ENCODE data around the gene IL1RL2.

DNA sequence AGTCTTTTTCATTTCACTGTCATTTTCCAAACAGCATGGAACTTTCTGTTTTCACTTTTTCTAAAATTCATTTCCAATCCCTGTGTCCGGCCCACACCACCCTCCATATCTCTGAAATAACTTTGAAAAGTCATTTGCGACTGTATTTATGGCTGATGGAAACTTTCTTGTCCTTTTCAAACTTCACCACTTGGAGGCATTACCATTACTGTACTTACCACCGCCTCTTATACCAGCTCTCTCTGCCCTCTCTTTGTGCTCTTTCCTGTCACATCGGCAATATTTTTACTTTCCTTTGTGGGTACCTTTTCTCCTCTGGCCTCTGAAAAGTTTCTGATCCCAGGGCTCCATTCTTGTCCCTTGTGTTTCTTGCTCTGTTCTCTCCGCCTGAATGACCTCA lies 85.0 kb downstream of the IL1RL2 start:
- no peak for TF ChIP-seq POLR2A (IDR thresholded peaks at IDR 0.05)
- TF ChIP-seq, protein P1, sequence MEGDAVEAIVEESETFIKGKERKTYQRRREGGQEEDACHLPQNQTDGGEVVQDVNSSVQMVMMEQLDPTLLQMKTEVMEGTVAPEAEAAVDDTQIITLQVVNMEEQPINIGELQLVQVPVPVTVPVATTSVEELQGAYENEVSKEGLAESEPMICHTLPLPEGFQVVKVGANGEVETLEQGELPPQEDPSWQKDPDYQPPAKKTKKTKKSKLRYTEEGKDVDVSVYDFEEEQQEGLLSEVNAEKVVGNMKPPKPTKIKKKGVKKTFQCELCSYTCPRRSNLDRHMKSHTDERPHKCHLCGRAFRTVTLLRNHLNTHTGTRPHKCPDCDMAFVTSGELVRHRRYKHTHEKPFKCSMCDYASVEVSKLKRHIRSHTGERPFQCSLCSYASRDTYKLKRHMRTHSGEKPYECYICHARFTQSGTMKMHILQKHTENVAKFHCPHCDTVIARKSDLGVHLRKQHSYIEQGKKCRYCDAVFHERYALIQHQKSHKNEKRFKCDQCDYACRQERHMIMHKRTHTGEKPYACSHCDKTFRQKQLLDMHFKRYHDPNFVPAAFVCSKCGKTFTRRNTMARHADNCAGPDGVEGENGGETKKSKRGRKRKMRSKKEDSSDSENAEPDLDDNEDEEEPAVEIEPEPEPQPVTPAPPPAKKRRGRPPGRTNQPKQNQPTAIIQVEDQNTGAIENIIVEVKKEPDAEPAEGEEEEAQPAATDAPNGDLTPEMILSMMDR (IDR thresholded peaks at IDR 0.05) = no peak
